Measurements from ENCODE around the gene CCL21.

DNA sequence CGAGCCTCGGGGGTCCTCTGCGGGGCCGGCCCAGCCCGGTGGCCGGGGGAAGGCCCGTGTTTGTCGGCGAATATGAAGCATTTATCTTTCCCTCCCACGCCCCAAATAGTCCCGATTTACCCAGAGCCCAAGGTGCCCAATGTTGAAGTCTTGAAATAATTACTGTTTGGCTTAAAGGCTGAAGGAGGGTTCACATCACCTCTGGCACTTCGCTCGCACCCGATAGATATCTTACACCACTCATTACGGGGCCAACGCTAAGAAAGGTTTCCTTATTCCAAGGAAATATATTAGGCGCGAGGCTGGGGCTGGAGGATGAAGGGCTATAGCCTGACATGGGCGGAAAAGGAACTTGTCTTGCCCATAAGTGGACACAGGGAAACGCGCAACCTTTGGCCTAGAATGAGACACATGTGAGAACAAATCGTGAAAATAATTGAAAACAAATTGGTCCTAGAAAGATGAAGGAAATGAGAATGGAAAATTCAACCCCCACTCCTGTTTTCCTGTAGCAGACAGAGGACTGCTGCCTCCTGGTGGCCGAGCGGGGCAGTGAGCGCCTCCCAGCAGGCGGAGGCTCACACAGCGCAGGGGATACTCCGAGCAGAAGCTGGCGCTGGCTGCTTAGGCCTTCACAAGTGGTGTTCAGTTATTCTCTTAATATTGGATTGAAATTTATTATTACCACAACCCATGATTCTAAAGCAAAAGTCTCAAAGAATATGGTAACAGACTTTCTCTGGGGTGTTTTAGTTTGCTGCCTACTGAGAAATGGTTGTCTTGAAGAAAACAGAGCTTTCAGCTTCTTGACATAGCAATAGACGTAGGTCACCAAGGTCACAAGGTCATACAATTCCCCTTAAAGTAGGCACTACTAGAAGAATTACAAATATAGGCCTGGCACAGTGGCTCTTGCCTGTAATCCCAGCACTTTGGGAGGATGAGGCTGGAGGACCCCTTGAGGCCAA is 7.9 kb downstream of the CCL21 start:
- TF ChIP-seq, protein P1, sequence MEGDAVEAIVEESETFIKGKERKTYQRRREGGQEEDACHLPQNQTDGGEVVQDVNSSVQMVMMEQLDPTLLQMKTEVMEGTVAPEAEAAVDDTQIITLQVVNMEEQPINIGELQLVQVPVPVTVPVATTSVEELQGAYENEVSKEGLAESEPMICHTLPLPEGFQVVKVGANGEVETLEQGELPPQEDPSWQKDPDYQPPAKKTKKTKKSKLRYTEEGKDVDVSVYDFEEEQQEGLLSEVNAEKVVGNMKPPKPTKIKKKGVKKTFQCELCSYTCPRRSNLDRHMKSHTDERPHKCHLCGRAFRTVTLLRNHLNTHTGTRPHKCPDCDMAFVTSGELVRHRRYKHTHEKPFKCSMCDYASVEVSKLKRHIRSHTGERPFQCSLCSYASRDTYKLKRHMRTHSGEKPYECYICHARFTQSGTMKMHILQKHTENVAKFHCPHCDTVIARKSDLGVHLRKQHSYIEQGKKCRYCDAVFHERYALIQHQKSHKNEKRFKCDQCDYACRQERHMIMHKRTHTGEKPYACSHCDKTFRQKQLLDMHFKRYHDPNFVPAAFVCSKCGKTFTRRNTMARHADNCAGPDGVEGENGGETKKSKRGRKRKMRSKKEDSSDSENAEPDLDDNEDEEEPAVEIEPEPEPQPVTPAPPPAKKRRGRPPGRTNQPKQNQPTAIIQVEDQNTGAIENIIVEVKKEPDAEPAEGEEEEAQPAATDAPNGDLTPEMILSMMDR (IDR thresholded peaks at IDR 0.05) = peak; percentile 97
- TF ChIP-seq EZH2 (IDR thresholded peaks at IDR 0.05; ENCODE audit: borderline replicate concordance, insufficient read depth, low read depth, low read length, poor library complexity, severe bottlenecking) = no peak
